Measurements from ENCODE around the gene PTPRZ1. TPM values are rescaled to one million over a fixed set of nuclear protein-coding genes. Genes with fewer than 3 reads are reported as not detected.

The PTPRZ1 gene
- total and polyA plus RNA-seq, 10 of the 15 experiments (the other 5 are each of a cell fraction or from before 2014, with no cell fraction given), result 0.05 to 0.21 (median 0.11) TPM; not detected in 7

- FAIRE-seq, result no peak
- Histone ChIP-seq H2AFZ (ENCODE audit: control insufficient read depth, low read depth, low read length) (no peak overlapping the region), H4K20me1 (ENCODE audit: control insufficient read depth, insufficient read depth) (no peaks in the 10 kb centered on the region), H3K27ac (ENCODE audit: control insufficient read depth, insufficient read depth) (no peak overlapping the region), H3K4me2 (ENCODE audit: control insufficient read depth, insufficient read depth) (no peak overlapping the region), H3K9ac (ENCODE audit: control insufficient read depth, insufficient read depth, low read length) (no peak overlapping the region), H3K27me3 (replicated peaks in 1 of 2; ENCODE audit: control insufficient read depth in 2 of 2, insufficient read depth in 2 of 2, low read length in 1 of 2) (no peaks in the 10 kb centered on the region), H3K4me3 (no peak overlapping the region), H3K79me2 (ENCODE audit: control insufficient read depth, insufficient read depth, low read length) (no peaks in the 10 kb centered on the region), H3K36me3 (ENCODE audit: control insufficient read depth in 2 of 2, insufficient read depth in 2 of 2, low read length in 1 of 2) (no peaks in the 10 kb centered on the region), H3K9me3 (replicated peaks; ENCODE audit: control insufficient read depth, insufficient read depth, low read length) (no peaks in the 10 kb centered on the region; the same call in 2 of the 3 replicates), H3K4me1 (ENCODE audit: control insufficient read depth, insufficient read depth, low read length) (no peaks in the 10 kb centered on the region)
- DNase-seq (ENCODE audit: low read depth, low spot score), result no peak
- 0 out of 2 replicates have a peak, but pooled peaks have one; percentile 60 for TF ChIP-seq CBX5 (IDR thresholded peaks at IDR 0.05; ENCODE audit: low read depth)
- TF ChIP-seq POLR2A (IDR thresholded peaks at IDR 0.05; ENCODE audit: low read depth, low read length), result no peak
- ATAC-seq, result no peak
- intact Hi-C loops (cut with micrococcal nuclease; ENCODE audit: unreplicated experiment), result no loop called here
- in situ Hi-C loops (cut with MboI), result no loop called here
- ChIA-PET CTCF (interaction anchor here (6.9 kb wide), 1 partner anchor 9 kb away, joined by 38 read pairs; no protein-coding TSS in a partner anchor), RAD21 (ENCODE audit: unreplicated experiment) (no interaction called here), POLR2A (no interaction called here), SMC1A (ENCODE audit: uncharacterized antibody, unreplicated experiment) (no interaction called here)
- BruUV-seq (replicated peaks), result no TSS peak
Measured at GRCh38 chr7:122103064-122103463, 230.1 kb downstream of the PTPRZ1 start.

Small RNAs within 50 kb of the gene (small RNA-seq; reads per million reads assigned to genes)
- gene RNU7-154P, result not detected

All from GM12878 (cell line).